Endothelial cell (in vitro differentiated cells): Measurements from ENCODE around the gene LDLRAP1. TPM values are rescaled to one million over a fixed set of nuclear protein-coding genes. Genes with fewer than 3 reads are reported as not detected.
"Not testable (repeated sequence)": the region's sequence is repeated elsewhere in the genome, so short reads cannot be mapped to it uniquely, and the experiment has no call there.

Experiments used
- DNase-seq: peaks from one replicate; pipeline ENCODE4 v3.0.0; 2021; ENCODE audit warnings: low spot score
- H3K27ac Mint-ChIP-seq: one replicate; pipeline ENCODE4 v1.8.0; 2021; ENCODE audit warnings: mixed read lengths, inconsistent platforms; ENCODE audit not compliant: unreplicated experiment
- H3K27me3 Mint-ChIP-seq: one replicate; pipeline ENCODE4 v1.8.0; 2021; ENCODE audit warnings: mild to moderate bottlenecking, moderate library complexity, mixed read lengths, inconsistent platforms; ENCODE audit not compliant: unreplicated experiment
- H3K36me3 Mint-ChIP-seq: one replicate; pipeline ENCODE4 v1.8.0; 2021; ENCODE audit warnings: mild to moderate bottlenecking, low read depth, mixed read lengths, inconsistent platforms; ENCODE audit not compliant: unreplicated experiment
- H3K4me1 Mint-ChIP-seq: one replicate; pipeline ENCODE4 v1.8.0; 2021; ENCODE audit warnings: mild to moderate bottlenecking, mixed read lengths, inconsistent platforms; ENCODE audit not compliant: unreplicated experiment
- H3K4me3 Mint-ChIP-seq: one replicate; pipeline ENCODE4 v1.8.0; 2021; ENCODE audit warnings: mild to moderate bottlenecking, mixed read lengths, inconsistent platforms; ENCODE audit not compliant: unreplicated experiment
- H3K9me3 Mint-ChIP-seq: one replicate; pipeline ENCODE4 v1.8.0; 2021; ENCODE audit warnings: mixed read lengths, inconsistent platforms; ENCODE audit not compliant: unreplicated experiment
- total RNA-seq: library from RNA; stranded (reverse); fragmentation: NEBNext Ultra II Directional; extraction: Animal tissue kit (Norgen Biotek cat#: 25700); gene quantifications from one replicate; pipeline ENCODE4 v1.2.1, GENCODE V29; 2021; ENCODE audit not compliant: unreplicated experiment
- TF ChIP-seq, protein P1 (sequence below): fragments of 200-600 bp; sonication (generic); IDR thresholded peaks from one replicate; pipeline ENCODE4 v1.5.0; 2021; ENCODE audit warnings: antibody characterized with exemption; ENCODE audit not compliant: unreplicated experiment

LDLRAP1 gene
- total RNA-seq, 1 donor from 2014 or later, result 23.5 TPM

DNA sequence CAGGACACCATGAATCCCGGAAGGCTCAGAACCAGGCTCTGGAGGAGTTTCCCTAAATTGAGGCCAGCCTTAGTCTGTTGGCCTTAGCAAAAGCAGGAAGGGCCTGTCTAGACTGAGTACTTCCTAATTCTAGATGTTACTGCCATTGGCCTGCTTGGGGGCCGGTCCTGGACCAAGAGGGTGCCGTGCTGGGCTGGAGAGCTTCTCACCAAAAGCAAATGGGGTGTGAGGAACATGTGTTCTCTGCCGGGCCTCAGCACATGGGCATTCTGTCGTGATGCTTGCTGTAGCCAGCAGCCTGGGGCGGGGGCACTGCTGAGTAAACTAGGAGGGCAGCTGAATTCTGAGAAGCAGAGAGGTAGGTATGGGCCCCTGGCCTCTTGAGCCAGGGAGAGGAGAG is 37.5 kb downstream of the LDLRAP1 start:
- Mint-ChIP-seq H3K27me3 (peaks cover 4% of the 10 kb centered on the region), H3K9me3 (no peaks in the 10 kb centered on the region), H3K27ac (no peak overlapping the region), H3K36me3 (peaks cover 8% of the 10 kb centered on the region), H3K4me3 (no peak overlapping the region), H3K4me1 (peaks cover 5% of the 10 kb centered on the region)
- no peak for DNase-seq
- TF ChIP-seq, protein P1, sequence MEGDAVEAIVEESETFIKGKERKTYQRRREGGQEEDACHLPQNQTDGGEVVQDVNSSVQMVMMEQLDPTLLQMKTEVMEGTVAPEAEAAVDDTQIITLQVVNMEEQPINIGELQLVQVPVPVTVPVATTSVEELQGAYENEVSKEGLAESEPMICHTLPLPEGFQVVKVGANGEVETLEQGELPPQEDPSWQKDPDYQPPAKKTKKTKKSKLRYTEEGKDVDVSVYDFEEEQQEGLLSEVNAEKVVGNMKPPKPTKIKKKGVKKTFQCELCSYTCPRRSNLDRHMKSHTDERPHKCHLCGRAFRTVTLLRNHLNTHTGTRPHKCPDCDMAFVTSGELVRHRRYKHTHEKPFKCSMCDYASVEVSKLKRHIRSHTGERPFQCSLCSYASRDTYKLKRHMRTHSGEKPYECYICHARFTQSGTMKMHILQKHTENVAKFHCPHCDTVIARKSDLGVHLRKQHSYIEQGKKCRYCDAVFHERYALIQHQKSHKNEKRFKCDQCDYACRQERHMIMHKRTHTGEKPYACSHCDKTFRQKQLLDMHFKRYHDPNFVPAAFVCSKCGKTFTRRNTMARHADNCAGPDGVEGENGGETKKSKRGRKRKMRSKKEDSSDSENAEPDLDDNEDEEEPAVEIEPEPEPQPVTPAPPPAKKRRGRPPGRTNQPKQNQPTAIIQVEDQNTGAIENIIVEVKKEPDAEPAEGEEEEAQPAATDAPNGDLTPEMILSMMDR, result no peak

DNA sequence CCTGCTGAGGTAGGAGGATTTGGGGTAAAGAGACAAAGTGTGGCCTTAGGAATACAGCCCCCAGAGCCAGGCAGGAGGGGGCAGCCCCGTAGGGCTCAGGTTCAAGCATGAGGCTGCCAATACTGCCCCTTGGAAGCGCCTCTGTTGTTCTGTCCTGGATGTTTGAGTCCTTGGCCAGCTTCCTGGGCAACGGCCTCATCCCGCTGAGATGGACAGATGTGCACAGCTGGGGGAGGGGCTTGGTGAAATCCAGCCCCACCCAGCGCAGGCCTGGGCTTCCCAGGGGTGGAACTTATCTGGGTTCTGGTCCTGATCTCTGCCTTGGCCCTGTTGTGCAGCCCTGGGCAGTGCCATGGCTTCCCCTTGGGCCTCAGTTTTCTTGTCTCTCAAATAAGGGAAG is 38.4 kb downstream of the LDLRAP1 start:
- TF ChIP-seq, protein P1, result no peak

GRCh38 chr1:25583519-25584370 is 40.3 kb downstream of the LDLRAP1 start:
- Mint-ChIP-seq H3K4me3 (no peak overlapping the region), H3K27me3 (peaks cover 4% of the 10 kb centered on the region), H3K4me1 (peaks cover 5% of the 10 kb centered on the region), H3K27ac (no peak overlapping the region), H3K36me3 (peaks cover 8% of the 10 kb centered on the region), H3K9me3 (no peaks in the 10 kb centered on the region)
- DNase-seq, result no peak
- TF ChIP-seq, protein P1, result no peak

More for the DNA sequence above, 38.4 kb downstream of the LDLRAP1 start:
- Mint-ChIP-seq H3K4me1 (peaks cover 5% of the 10 kb centered on the region), H3K27ac (no peak overlapping the region), H3K9me3 (no peaks in the 10 kb centered on the region), H3K4me3 (no peak overlapping the region), H3K36me3 (peaks cover 8% of the 10 kb centered on the region), H3K27me3 (peaks cover 8% of the 10 kb centered on the region)
- no peak for DNase-seq

DNA sequence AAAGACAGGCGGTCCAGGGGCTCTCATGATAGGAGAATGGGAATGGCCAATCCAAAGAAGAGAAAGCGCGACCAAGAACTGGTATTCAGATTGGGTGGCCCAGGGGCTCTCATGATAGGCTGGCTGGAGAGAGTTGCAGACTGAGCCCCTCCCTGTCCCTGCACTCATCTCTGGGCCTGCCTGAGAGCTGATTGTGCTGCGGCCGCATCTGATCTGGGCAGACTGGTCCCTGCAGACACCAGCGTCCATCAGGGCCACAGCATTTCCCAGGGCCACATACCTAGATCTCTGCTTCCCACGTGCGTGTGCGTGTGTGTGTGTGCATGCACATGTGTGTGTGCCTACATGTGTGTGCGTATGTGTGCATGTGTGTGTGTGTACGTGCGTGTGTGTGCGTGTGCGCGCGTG is 42.8 kb downstream of the LDLRAP1 start:
- H3K4me1 Mint-ChIP-seq, result peaks cover 3% of the 10 kb centered on the region
- TF ChIP-seq, protein P1, result no peak
- peaks cover 6% of the 10 kb centered on the region for H3K27me3 Mint-ChIP-seq
- H3K9me3 Mint-ChIP-seq, result no peaks in the 10 kb centered on the region
- no peak overlapping the region for H3K4me3 Mint-ChIP-seq
- no peak overlapping the region for H3K27ac Mint-ChIP-seq
- H3K36me3 Mint-ChIP-seq, result peaks cover 8% of the 10 kb centered on the region
- no peak for DNase-seq

GRCh38 chr1:25587290-25587689 is 43.9 kb downstream of the LDLRAP1 start:
- Mint-ChIP-seq H3K27ac (no peak overlapping the region), H3K27me3 (peaks cover 6% of the 10 kb centered on the region)

DNA sequence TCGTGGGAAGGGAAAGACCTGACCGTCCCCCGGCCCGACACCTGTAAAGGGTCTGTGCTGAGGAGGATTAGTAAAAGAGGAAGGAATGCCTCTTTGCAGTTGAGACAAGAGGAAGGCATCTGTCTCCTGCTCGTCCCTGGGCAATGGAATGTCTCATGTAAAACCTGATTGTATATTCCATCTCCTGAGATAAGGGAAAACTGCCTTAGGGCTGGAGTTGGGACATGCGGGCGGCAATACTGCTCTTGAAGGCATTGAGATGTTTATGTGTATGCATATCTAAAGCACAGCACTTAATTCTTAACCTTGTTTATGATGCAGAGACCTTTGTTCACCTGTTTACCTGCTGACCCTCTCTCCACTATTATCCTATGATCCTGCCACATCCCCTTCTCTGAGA is 44.8 kb downstream of the LDLRAP1 start:
- not testable (repeated sequence) for H3K4me1 Mint-ChIP-seq, H3K36me3 Mint-ChIP-seq, DNase-seq, H3K27ac Mint-ChIP-seq, H3K9me3 Mint-ChIP-seq, H3K4me3 Mint-ChIP-seq, H3K27me3 Mint-ChIP-seq

More at GRCh38 chr1:25587290-25587689, 43.9 kb downstream of the LDLRAP1 start:
- DNase-seq, result no peak
- Mint-ChIP-seq H3K36me3 (peaks cover 8% of the 10 kb centered on the region), H3K4me1 (peaks cover 3% of the 10 kb centered on the region), H3K4me3 (no peak overlapping the region), H3K9me3 (no peaks in the 10 kb centered on the region)
- TF ChIP-seq, protein P1, result no peak

GRCh38 chr1:25588786-25589185 is 45.4 kb downstream of the LDLRAP1 start:
- H3K9me3 Mint-ChIP-seq, H3K4me3 Mint-ChIP-seq, H3K36me3 Mint-ChIP-seq, H3K27me3 Mint-ChIP-seq, H3K27ac Mint-ChIP-seq, H3K4me1 Mint-ChIP-seq, DNase-seq: not testable (repeated sequence)
